Kidney (tissue), 14 donors: ENCODE data around the gene TFG. TPM values are rescaled to one million over a fixed set of nuclear protein-coding genes. Genes with fewer than 3 reads are reported as not detected.

ENCODE experiments used
- DNase-seq, 5 donors: peaks; one replicate each; pipeline ENCODE4 v3.0.0-alpha.2; 2013 to 2020
- FAIRE-seq: peaks from 2 replicates; lab custom pipeline; 2012; peaks lifted over from hg19 to GRCh38; lab: Jason Lieb, UNC
- H3K27ac ChIP-seq, 2 donors: one replicate each; pipeline ENCODE4 v1.7.0; 2013; ENCODE audit warnings: low read depth in 2 of 2, low read length in 2 of 2, inconsistent platforms in 1 of 2
- H3K27me3 ChIP-seq: one replicate; pipeline ENCODE4 v1.7.1; 2013; ENCODE audit warnings: low read length, inconsistent platforms; ENCODE audit not compliant: control insufficient read depth, insufficient read depth
- H3K36me3 ChIP-seq, 3 donors: one replicate each; pipeline versions ENCODE4 v1.7.0 to v1.7.1; 2013; ENCODE audit warnings: low read length in 3 of 3, control low read depth in 1 of 3, inconsistent platforms in 1 of 3; ENCODE audit not compliant: insufficient read depth in 3 of 3, control insufficient read depth in 2 of 3
- H3K4me1 ChIP-seq, 3 donors: one replicate each; pipeline versions ENCODE4 v1.7.0 to v1.7.1; 2013; ENCODE audit warnings: low read length in 3 of 3, inconsistent platforms in 1 of 3, low read depth in 1 of 3; ENCODE audit not compliant: control insufficient read depth in 2 of 3, insufficient read depth in 2 of 3
- H3K4me3 ChIP-seq, 3 donors: one replicate each; pipeline versions ENCODE4 v1.7.0 to v1.8.1; 2013; ENCODE audit warnings: low read length in 3 of 3, control low read depth in 1 of 3, inconsistent platforms in 1 of 3
- H3K9ac ChIP-seq, 3 donors: one replicate each; pipeline versions ENCODE4 v1.7.0 to v1.7.1; 2013; ENCODE audit warnings: low read length in 3 of 3, control low read depth in 1 of 3, inconsistent platforms in 1 of 3
- H3K9me3 ChIP-seq, 3 donors: one replicate each; pipeline versions ENCODE4 v1.7.0 to v1.7.1; 2013; ENCODE audit warnings: low read length in 3 of 3, control low read depth in 1 of 3, inconsistent platforms in 1 of 3; ENCODE audit not compliant: control insufficient read depth in 2 of 3, insufficient read depth in 1 of 3
- intact Hi-C: fragments of 100-400 bp; cut with DNase I; formaldehyde crosslinking; loops from one replicate; pipeline ENCODE4 v1.11.1; 2022
- polyA plus RNA-seq: library from polyadenylated mRNA; stranded (reverse); fragments of 350-450 nt; fragmentation: Illumina TruSeq; extraction: RNeasy Lipid Tissue Mini Kit (QIAGEN cat#74804); gene quantifications from one replicate; pipeline ENCODE4 v1.2.3, GENCODE V29; 2014; ENCODE audit warnings: low read depth, low replicate concordance; ENCODE audit not compliant: insufficient read depth
- total RNA-seq: library from RNA; stranded (reverse); fragmentation: NEBNext Ultra II Directional; extraction: Animal tissue kit (Norgen Biotek cat#: 25700); gene quantifications from one replicate; pipeline ENCODE4 v1.2.1, GENCODE V29; 2021
- TF ChIP-seq, protein P1 (sequence below): IDR thresholded peaks from 3 replicates; pipeline ENCODE4 v1.5.1; 2012; ENCODE audit warnings: mild to moderate bottlenecking, moderate library complexity, borderline replicate concordance; ENCODE audit not compliant: insufficient read depth; ENCODE audit errors: extremely low read depth
- donor health status: control.
- donor health status: control.
- donor health status: control.
- donor health status: control.
- donor health status: control.
- donor health status: DM: yes; HTN: yes; CAD: no.
- donor health status: Normal renal cell carcinoma (clear cell type).

Gene TFG
- total and polyA plus RNA-seq, 2 donors from 2014 or later = 84.8 to 86.2 TPM

DNA sequence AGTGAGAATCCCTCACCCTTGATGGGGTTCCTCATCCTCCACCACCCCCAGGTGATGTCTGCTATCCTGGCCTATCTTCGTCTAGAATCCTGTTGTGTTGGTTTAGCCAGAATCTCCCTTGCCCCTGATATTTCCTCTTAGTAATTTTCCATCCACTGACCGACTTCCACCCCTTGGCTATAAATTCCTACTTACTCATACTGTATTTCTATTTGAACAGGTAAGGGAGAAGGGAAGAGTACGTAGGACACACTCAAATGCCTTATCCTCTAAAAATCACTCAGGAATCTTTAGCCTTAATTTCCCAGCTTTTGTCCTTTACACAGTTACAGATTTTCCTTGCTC, 678 bp upstream of the TFG start:
- FAIRE-seq = no peak
- TF ChIP-seq, protein P1, sequence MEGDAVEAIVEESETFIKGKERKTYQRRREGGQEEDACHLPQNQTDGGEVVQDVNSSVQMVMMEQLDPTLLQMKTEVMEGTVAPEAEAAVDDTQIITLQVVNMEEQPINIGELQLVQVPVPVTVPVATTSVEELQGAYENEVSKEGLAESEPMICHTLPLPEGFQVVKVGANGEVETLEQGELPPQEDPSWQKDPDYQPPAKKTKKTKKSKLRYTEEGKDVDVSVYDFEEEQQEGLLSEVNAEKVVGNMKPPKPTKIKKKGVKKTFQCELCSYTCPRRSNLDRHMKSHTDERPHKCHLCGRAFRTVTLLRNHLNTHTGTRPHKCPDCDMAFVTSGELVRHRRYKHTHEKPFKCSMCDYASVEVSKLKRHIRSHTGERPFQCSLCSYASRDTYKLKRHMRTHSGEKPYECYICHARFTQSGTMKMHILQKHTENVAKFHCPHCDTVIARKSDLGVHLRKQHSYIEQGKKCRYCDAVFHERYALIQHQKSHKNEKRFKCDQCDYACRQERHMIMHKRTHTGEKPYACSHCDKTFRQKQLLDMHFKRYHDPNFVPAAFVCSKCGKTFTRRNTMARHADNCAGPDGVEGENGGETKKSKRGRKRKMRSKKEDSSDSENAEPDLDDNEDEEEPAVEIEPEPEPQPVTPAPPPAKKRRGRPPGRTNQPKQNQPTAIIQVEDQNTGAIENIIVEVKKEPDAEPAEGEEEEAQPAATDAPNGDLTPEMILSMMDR = no peak
- Histone ChIP-seq H3K27me3 (no peaks in the 10 kb centered on the region), H3K4me1 (peaks cover 0 to 5% (median 2%) of the 10 kb centered on the region in 3 donors), H3K9ac (peak overlapping the region in 1 of 3 donors; percentile 64), H3K27ac (peak overlapping the region; percentile 54 to 93), H3K9me3 (no peaks in the 10 kb centered on the region), H3K36me3 (no peaks in the 10 kb centered on the region), H3K4me3 (peak overlapping the region; percentile 72 to 88 (median 77))
- intact Hi-C loops = no loop called here
- DNase-seq = no peak

DNA sequence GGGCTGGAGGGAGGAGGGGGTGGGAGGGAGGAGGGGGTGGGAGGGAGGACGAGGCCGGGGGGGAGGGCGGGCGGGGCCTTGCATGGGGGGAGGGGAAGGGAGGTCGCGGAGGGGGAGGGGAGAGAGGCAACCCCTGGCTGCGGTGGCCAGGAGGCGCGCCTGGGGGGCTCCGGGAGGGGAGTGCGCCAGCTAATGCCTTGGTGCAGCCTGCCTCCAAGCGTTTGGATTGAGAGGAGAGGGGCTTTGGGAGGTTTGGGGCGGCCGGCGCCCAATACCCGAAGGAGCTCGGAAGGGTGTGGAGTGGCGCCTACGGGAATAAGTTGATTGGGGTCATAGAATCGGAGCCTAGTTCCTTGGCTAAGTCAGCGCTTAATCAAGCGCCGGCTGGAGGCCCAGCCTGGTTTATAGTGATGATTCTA, 557 bp downstream of the TFG start:
- Histone ChIP-seq H3K4me3 (peak overlapping the region; percentile 88 to 93 (median 89)), H3K36me3 (no peaks in the 10 kb centered on the region), H3K27me3 (no peaks in the 10 kb centered on the region), H3K9me3 (no peaks in the 10 kb centered on the region), H3K27ac (peak overlapping the region; percentile 93 to 94), H3K9ac (peak overlapping the region; percentile 79 to 89 (median 87)), H3K4me1 (peaks cover 0 to 5% (median 2%) of the 10 kb centered on the region in 3 donors)
- intact Hi-C loops = no loop called here
- TF ChIP-seq, protein P1 = no peak
- no peak for FAIRE-seq
- DNase-seq = peak; percentile 76 to 88 (median 81)

DNA sequence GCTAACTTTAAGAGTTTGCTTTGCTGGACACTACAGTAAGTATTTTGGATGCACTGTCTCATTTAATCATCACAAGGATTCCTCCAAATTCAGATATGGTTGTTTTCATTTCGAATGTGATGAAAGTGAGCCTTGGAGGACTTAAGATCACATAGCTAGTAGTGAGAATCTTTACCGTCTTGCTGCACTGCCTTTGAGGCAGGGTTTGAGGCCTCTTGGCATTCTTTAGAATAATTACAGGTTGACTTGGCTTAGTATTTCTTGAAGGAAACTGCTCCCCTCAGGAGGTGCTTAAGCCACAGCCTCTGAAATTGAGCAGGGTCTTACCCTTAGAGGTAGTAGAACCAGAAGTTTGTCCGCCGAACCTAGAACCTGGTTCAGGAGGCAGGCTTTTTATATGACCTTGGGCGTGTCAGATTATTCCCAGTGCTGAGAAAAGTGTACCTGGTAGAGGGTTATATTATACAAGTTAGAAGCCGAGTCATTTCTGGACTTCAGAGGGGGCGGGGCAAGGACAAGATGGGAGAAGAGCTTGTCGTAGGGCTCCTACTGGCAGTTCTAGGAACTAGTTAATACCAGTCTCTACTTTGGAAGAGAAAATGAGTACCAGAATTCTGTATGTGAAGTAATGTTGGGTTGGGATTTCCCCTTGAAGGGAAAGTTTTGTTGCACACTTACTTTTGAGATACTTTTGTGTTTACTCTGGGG, 1.1 kb downstream of the TFG start:
- DNase-seq (peak in 4 of 5 donors; percentile 14 to 65 (median 31)), FAIRE-seq (no peak)
- Histone ChIP-seq H3K4me3 (peak overlapping the region; percentile 88 to 93 (median 89)), H3K27ac (peak overlapping the region; percentile 36 to 70), H3K36me3 (peaks cover 0 to 3% (median 2%) of the 10 kb centered on the region in 3 donors), H3K4me1 (peaks cover 0 to 5% (median 2%) of the 10 kb centered on the region in 3 donors), H3K9ac (peak overlapping the region; percentile 79 to 89 (median 87)), H3K27me3 (no peaks in the 10 kb centered on the region), H3K9me3 (no peaks in the 10 kb centered on the region)
- TF ChIP-seq, protein P1 = no peak
- intact Hi-C loops = no loop called here
